Medulla oblongata (tissue), 1 donor: ENCODE results near the gene GPATCH8.

Source experiments
- DNase-seq: peaks from one replicate; pipeline ENCODE4 v3.0.0-alpha.2; 2015; ENCODE audit errors: extremely low spot score

Gene GPATCH8

DNA sequence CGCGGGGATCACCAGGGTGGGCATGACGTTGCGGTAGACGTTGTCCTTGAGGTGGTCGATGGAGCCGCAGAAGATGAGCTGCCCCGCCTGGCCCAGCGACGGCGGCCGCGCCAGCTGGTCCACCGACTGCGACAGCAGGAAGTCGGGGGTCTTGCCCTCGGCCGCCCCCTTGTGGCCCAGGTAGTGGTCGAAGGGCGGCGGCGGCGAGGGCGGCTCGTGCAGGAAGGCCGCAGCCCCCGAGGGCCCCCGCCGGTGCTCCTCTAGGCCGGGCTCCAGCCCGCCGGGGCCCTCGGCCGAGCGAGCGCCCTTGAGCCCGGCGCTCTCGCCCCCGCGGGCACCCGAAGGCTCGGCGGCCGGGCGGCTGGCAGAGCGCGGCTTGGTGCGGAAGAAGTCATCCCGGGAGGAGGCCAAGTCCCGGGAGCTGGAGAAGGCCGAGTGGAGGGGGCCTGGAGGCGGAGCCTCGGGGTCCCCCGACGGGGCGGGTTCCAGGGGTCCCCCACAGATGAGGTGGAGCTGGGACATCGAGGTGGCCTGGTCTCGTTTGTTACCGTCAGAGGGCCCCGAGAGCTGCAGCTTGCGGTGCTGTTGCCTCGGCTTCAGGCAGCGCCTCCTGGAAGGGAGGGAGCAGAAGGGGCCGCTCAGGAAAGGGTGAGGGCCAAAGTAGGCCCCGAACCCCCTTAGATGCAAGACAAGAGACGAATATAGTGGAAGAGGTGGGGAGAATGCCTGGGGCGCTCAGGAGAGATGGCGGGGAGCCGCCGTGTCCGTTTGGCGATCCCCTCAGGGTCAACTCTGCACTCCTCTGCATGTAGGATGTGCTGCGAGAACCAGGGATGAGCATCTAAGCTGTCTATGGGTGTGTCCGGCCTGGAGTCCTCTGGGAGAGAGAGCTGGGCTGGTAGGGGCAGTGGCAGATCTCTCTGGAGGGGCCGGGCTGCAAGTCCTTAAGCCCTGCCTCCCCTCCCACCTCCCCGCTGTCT, 148.3 kb downstream of the GPATCH8 start:
- no peak for DNase-seq

DNA sequence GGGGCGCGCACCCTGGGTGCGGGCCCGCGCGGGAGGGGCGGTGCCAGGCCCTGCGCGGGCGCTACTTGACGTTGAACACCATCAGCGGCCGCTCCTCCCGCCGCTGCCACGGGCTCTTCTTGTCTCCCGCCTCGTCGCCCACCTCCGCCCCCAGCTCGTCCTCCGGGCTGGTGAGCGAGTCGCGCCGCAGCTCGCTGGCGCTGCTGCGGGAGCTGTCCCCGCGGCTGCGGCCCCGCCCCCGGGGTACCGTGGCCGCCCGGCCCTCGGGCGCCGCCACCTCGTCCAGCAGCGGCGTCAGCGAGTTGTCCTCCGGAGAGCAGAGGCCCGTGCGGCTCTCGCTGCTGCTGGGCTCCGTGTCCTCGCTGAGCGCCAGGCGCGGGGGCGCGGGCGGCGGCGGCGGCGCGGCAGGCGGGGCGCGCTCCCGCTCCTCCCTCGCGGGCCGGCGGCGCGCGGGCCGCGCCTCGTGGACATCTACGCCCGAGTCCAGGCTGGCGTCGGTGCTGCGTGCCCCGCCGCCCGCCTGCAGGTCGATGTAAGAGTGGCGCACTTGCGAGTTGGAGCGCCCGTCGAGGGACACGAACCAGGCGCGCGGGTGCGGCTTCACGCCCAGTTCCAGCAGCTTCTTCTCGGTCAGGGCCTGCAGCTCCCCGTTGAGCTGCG, 149.4 kb downstream of the GPATCH8 start:
- no peak for DNase-seq

DNA sequence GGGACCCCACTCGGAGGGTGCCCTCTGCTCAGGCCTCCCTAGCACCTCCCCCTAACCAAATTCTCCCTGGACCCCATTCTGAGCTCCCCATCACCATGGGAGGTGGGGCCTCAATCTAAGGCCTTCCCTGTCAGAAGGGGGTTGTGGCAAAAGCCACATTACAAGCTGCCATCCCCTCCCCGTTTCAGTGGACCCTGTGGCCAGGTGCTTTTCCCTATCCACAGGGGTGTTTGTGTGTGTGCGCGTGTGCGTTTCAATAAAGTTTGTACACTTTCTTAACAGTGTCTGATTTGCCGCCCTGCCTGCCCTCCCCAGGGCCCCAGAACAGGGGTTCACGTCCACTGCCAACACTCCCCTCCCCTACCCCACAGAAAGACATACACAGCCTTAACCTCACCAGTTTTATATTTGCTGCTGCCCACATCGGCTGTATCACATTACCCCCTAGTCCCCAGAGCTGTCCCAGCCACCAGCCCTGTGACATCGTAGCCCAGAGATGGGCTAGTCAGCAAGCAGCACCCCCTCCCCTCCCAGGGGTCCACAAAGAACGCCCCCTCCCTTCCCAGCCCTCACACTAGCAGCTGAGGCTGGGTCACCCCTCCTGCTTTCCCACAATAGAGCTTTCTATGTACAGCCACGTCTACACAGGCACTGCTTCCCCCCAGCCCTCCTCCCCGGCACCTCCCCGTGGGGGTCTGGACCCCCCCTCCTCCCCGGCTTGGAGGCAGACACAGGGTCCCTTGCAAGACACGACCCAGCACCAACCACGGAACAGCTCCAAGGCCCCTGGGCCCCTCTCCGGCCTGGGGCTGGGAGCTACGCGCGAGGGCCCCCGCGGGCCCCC, 150.2 kb downstream of the GPATCH8 start:
- DNase-seq: no peak

DNA sequence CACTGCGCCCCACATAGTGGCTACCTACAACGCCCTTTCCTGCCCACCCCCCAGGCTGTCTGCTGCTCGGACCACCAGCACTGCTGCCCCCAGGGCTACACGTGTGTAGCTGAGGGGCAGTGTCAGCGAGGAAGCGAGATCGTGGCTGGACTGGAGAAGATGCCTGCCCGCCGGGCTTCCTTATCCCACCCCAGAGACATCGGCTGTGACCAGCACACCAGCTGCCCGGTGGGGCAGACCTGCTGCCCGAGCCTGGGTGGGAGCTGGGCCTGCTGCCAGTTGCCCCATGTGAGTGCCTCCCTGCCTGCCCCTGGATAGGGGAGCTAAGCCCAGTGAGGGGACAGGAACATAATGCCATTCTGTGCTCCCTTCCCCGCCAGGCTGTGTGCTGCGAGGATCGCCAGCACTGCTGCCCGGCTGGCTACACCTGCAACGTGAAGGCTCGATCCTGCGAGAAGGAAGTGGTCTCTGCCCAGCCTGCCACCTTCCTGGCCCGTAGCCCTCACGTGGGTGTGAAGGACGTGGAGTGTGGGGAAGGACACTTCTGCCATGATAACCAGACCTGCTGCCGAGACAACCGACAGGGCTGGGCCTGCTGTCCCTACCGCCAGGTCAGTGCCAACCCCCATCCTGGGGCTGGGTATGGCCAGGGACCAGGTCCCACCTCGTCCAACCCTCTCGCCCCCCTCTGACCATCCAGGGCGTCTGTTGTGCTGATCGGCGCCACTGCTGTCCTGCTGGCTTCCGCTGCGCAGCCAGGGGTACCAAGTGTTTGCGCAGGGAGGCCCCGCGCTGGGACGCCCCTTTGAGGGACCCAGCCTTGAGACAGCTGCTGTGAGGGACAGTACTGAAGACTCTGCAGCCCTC, 151.0 kb downstream of the GPATCH8 start:
- no peak for DNase-seq

DNA sequence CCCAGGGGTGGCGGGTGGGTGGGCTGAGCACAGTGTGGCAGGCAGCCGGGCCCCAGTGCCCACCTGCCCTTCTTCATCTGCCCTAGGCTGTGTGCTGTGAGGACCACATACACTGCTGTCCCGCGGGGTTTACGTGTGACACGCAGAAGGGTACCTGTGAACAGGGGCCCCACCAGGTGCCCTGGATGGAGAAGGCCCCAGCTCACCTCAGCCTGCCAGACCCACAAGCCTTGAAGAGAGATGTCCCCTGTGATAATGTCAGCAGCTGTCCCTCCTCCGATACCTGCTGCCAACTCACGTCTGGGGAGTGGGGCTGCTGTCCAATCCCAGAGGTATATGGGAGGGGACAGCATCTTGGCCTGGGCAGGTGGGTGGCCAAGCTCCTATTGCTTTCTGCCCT, 151.7 kb downstream of the GPATCH8 start:
- DNase-seq: no peak

DNA sequence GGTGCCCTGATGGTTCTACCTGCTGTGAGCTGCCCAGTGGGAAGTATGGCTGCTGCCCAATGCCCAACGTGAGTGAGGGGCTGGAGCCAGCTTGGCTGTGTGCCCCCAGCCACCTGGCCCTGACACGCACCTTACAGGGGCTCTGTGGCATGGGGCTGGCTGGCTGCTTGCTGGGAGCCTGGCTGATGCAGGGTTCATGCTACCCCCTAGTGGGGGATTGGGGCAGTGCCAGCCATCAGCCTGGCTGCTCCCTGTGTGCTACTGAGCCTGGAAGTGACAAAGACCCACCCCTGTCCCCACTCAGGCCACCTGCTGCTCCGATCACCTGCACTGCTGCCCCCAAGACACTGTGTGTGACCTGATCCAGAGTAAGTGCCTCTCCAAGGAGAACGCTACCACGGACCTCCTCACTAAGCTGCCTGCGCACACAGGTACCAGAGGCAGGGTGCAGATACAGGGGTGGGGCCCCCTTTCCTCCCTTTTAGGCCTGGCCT, 152.4 kb downstream of the GPATCH8 start:
- DNase-seq: peak; percentile 63

DNA sequence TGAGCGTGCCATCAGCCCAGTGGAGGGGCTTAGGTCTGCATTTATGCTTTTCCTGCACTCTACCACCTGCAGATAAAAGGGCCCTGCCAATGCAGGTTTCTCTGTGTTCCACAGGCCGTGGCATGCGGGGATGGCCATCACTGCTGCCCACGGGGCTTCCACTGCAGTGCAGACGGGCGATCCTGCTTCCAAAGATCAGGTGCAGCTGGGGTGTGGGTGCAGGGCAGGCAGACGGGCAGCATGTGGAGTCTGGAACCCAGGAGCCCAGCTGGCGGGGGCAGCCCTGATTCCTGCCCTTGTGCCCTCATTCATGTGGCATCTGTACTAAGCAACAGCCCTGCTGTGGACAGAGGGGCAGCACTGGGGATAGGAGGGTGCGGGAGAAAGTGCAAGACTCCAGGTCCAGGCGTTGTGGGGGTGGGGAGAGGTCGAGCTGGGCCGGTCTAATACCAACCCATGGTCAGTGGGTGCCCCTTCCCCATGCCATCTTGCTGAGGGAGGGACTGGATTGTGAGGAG, 153.6 kb downstream of the GPATCH8 start:
- DNase-seq: no peak

DNA sequence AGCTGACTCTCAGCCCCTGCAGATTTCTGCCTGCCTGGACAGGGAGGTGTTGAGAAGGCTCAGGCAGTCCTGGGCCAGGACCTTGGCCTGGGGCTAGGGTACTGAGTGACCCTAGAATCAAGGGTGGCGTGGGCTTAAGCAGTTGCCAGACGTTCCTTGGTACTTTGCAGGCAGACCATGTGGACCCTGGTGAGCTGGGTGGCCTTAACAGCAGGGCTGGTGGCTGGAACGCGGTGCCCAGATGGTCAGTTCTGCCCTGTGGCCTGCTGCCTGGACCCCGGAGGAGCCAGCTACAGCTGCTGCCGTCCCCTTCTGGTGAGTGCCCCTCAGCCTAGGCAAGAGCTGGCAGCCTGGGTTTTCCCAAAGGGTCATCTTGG, 154.2 kb downstream of the GPATCH8 start:
- DNase-seq: no peak

DNA sequence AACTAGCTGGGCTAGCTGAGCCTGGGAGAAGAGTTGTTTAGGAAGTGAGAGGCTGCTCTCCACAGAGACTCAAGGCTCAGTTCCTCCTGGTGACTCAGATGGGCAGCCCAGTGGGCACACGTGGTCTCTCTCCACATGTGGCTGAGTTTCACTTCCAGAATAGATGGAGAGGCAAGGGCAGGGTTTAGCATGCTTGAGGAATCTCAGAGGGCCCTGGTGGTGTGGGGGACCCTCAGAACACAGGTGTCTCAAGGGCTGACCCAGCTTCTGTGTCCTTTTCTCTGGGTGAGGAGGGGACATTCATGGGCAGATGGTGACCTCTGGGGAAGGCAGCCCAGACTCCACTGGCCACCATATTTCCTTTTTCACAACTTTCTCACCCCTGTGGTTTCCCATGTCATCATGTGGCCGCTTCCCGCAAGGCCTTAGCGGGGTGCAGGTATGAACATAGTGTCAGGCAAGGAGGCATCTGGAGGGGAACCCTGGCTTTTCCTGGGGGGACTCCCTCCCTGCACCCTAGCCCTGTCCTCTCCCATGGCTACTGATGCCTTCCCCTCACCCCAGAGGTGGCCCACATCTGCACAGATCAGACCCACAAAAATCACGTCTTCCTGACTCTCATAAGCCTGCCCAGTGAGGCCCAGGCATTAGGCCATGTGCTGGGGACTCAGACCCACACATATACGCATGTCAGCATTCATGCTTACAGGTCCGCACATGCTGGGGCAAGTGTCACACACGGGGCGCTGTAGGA, 154.8 kb downstream of the GPATCH8 start:
- DNase-seq: peak; percentile 88
